Measurements from ENCODE around the gene ATP6V1A.

The ATP6V1A gene

DNA sequence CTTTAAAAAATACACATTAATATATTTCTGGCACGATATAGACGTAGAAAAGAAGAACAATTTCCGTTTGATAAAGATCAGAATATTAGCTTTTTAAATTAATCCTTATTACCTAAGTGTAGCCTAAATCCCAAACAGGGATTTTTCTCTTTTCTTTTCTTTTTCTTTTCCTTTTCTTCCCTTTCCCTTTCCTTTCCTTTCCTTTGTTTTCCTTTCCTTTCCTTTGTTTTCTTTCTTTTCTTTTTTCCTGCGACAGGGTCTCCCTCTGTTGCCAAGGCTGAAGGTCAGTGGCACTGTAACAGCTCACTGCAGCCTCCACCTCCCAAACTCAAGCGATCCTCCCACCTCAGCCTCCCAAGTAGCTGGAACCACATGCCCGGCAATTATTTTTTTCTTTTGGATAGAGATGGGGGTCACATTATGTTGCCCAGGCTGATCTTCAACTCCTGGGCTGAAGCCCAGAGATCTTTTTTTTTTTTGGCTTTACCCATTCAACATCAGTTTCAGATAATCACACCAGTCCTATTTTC is 48.6 kb upstream of the ATP6V1A start:
- TF ChIP-seq ESRRG (CRISPR knock-in tag; IDR thresholded peaks at IDR 0.05): no peak
- no peak for TF ChIP-seq PPARA (CRISPR knock-in tag; IDR thresholded peaks at IDR 0.05; ENCODE audit: borderline replicate concordance)
- TF ChIP-seq, protein P1, sequence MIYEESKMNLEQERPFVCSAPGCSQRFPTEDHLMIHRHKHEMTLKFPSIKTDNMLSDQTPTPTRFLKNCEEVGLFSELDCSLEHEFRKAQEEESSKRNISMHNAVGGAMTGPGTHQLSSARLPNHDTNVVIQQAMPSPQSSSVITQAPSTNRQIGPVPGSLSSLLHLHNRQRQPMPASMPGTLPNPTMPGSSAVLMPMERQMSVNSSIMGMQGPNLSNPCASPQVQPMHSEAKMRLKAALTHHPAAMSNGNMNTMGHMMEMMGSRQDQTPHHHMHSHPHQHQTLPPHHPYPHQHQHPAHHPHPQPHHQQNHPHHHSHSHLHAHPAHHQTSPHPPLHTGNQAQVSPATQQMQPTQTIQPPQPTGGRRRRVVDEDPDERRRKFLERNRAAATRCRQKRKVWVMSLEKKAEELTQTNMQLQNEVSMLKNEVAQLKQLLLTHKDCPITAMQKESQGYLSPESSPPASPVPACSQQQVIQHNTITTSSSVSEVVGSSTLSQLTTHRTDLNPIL (CRISPR knock-in tag; IDR thresholded peaks at IDR 0.05; ENCODE audit: low read depth): no peak
- no peak for TF ChIP-seq GLIS3 (CRISPR knock-in tag; IDR thresholded peaks at IDR 0.05)
- TF ChIP-seq, protein P2, sequence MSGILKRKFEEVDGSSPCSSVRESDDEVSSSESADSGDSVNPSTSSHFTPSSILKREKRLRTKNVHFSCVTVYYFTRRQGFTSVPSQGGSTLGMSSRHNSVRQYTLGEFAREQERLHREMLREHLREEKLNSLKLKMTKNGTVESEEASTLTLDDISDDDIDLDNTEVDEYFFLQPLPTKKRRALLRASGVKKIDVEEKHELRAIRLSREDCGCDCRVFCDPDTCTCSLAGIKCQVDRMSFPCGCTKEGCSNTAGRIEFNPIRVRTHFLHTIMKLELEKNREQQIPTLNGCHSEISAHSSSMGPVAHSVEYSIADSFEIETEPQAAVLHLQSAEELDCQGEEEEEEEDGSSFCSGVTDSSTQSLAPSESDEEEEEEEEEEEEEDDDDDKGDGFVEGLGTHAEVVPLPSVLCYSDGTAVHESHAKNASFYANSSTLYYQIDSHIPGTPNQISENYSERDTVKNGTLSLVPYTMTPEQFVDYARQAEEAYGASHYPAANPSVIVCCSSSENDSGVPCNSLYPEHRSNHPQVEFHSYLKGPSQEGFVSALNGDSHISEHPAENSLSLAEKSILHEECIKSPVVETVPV (CRISPR knock-in tag; IDR thresholded peaks at IDR 0.05): no peak
- no peak for TF ChIP-seq ZC3H10 (CRISPR knock-in tag; IDR thresholded peaks at IDR 0.05)
- TF ChIP-seq BACH2 (CRISPR knock-in tag; IDR thresholded peaks at IDR 0.05; ENCODE audit: borderline replicate concordance): no peak
- no peak for TF ChIP-seq ZFP30 (CRISPR knock-in tag; IDR thresholded peaks at IDR 0.05)
- no peak for TF ChIP-seq CSDC2 (CRISPR knock-in tag; IDR thresholded peaks at IDR 0.05)
- no peak for TF ChIP-seq TOX (CRISPR knock-in tag; IDR thresholded peaks at IDR 0.05; ENCODE audit: borderline replicate concordance)
- no peak for TF ChIP-seq ZFP3 (CRISPR knock-in tag; IDR thresholded peaks at IDR 0.05)
- no peak for TF ChIP-seq ZNF70 (CRISPR knock-in tag; IDR thresholded peaks at IDR 0.05)
- TF ChIP-seq ISL1 (CRISPR knock-in tag; IDR thresholded peaks at IDR 0.05): no peak
- TF ChIP-seq SNAI2 (CRISPR knock-in tag; IDR thresholded peaks at IDR 0.05): no peak
- no peak for TF ChIP-seq PATZ1 (CRISPR knock-in tag; IDR thresholded peaks at IDR 0.05; ENCODE audit: borderline replicate concordance)
- no peak for TF ChIP-seq ZNF565 (CRISPR knock-in tag; conservative IDR thresholded peaks at IDR 0.05; ENCODE audit: low read depth)
- no peak for TF ChIP-seq ARNTL (CRISPR knock-in tag; IDR thresholded peaks at IDR 0.05; ENCODE audit: borderline replicate concordance, low read depth)
- TF ChIP-seq OSR1 (CRISPR knock-in tag; IDR thresholded peaks at IDR 0.05): no peak
- ATAC-seq: no peak

- no peak for ATAC-seq
- TF ChIP-seq ZNF8 (CRISPR knock-in tag; IDR thresholded peaks at IDR 0.05) (no peak), BACH2 (CRISPR knock-in tag; IDR thresholded peaks at IDR 0.05; ENCODE audit: borderline replicate concordance) (no peak), ESRRG (CRISPR knock-in tag; IDR thresholded peaks at IDR 0.05) (no peak), GLIS3 (CRISPR knock-in tag; IDR thresholded peaks at IDR 0.05) (no peak), TOX (CRISPR knock-in tag; IDR thresholded peaks at IDR 0.05; ENCODE audit: borderline replicate concordance) (no peak), TSHZ2 (CRISPR knock-in tag; IDR thresholded peaks at IDR 0.05) (no peak), PPARA (CRISPR knock-in tag; IDR thresholded peaks at IDR 0.05; ENCODE audit: borderline replicate concordance) (no peak), ZFP30 (CRISPR knock-in tag; IDR thresholded peaks at IDR 0.05) (no peak), ZC3H10 (CRISPR knock-in tag; IDR thresholded peaks at IDR 0.05) (no peak), ZNF70 (CRISPR knock-in tag; IDR thresholded peaks at IDR 0.05) (no peak), OSR1 (CRISPR knock-in tag; IDR thresholded peaks at IDR 0.05) (no peak), RARB (CRISPR knock-in tag; IDR thresholded peaks at IDR 0.05) (no peak), PATZ1 (CRISPR knock-in tag; IDR thresholded peaks at IDR 0.05; ENCODE audit: borderline replicate concordance) (no peak), ISL1 (CRISPR knock-in tag; IDR thresholded peaks at IDR 0.05) (no peak)
- TF ChIP-seq, protein P2 (CRISPR knock-in tag; IDR thresholded peaks at IDR 0.05): no peak
- TF ChIP-seq, protein P1 (CRISPR knock-in tag; IDR thresholded peaks at IDR 0.05; ENCODE audit: low read depth): no peak
These were observed 47.9 kb upstream of the ATP6V1A start for GRCh38 chr3:113698956-113699355.

Data from SK-N-SH treated with all-trans-retinoic acid at 6 μM for 48 hours (cell line).